ENCODE data around the gene TTLL5. TPM values are rescaled to one million over a fixed set of nuclear protein-coding genes. Genes with fewer than 3 reads are reported as not detected.
"Not testable (repeated sequence)": the region's sequence is repeated elsewhere in the genome, so short reads cannot be mapped to it uniquely, and the experiment has no call there.

TTLL5 gene
- total RNA-seq, 2 donors from 2014 or later = 25.9 to 34.1 TPM

DNA sequence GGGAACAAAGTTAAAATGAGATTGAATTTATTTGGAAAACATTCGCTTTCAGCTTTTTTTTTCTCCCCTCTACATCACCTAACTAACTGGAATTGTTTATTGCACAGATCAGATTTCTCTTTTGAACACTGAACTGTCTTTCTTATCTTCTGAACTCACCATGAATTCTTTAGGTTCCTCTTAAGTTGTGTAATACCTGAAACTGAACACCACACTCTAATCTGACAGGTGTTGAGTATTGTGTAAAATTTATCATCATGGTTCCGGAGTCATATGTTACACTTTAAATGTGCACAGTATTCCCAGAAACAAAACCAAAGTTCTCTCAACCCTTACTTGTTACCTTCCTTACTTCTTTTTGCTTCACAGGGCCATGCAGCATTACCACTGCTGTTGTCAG lies 254.0 kb downstream of the TTLL5 start:
- intact Hi-C loops (cut with DNase I, micrococcal nuclease) = no loop called here
- no peak for ATAC-seq
- DNase-seq = no peak

DNA sequence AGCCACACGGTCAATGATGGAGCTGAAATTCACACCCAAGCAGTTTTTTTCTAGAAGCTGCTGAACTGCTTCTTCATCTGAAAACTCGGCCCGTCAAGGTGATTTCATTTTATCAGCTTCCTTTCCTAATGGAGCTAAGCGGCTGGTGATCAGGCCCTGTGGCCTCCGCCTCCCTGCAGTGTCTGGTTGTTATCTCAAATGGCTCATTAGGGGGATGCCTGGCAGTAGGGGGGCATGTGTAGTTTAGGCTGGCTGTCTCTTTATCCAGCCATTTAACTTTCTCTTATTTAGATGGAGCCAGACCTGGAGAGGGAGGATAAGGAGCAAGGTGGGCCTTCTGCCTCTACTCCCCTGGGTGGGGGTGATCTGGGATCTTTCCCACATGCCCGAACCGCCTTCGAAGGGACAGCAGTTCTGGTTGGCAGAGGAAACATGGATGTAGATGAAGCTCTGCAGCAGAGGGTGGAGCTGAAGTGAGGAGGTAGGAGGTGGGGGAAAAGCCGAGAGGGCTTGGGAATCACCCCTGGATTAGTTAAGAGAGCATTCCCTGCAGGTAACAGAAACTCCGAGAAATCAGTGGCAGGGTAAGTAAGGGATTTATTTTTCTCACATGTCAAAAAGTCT lies 256.4 kb downstream of the TTLL5 start:
- ATAC-seq (no peak), DNase-seq (no peak)
- intact Hi-C loops (cut with DNase I, micrococcal nuclease) = no loop called here

DNA sequence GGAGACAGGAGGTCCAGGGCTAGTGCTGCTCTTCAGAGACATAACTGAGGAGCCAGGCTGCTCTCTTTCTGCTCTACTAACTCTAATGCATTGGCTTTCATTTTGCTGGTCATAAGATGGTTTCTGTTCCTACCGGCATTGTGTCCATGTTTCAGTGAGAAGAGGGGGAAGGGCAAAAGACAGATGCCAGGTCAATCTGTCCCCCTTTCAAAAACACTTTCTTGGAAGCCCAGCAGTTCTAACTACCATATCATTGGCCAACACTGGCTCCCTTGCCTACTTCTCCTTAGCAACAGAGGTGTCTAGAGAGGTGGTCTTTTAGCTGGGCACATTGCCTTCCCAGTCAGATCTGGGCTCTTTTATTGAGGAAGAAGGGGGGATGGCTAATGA lies 256.9 kb downstream of the TTLL5 start:
- ATAC-seq = no peak
- intact Hi-C loops (cut with DNase I, micrococcal nuclease) = no loop called here
- no peak for DNase-seq

DNA sequence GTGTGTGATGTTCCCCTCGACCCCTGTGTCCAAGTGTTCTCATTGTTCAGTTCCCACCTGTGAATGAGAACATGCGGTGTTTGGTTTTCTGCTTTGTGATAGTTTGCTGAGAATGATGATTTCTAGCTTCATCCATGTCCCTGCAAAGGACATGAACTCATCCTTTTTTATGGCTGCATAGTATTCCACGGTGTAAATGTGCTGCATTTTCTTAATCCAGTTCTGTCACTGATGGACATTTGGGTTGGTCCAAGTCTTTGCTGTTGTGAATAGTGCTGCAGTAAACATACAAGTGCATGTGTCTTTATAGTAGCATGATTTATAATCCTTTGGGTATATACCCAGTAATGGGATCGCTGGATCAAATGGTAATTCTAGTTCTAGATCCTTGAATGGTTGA lies 259.4 kb downstream of the TTLL5 start:
- intact Hi-C loops (cut with DNase I, micrococcal nuclease); DNase-seq; ATAC-seq: not testable (repeated sequence)

DNA sequence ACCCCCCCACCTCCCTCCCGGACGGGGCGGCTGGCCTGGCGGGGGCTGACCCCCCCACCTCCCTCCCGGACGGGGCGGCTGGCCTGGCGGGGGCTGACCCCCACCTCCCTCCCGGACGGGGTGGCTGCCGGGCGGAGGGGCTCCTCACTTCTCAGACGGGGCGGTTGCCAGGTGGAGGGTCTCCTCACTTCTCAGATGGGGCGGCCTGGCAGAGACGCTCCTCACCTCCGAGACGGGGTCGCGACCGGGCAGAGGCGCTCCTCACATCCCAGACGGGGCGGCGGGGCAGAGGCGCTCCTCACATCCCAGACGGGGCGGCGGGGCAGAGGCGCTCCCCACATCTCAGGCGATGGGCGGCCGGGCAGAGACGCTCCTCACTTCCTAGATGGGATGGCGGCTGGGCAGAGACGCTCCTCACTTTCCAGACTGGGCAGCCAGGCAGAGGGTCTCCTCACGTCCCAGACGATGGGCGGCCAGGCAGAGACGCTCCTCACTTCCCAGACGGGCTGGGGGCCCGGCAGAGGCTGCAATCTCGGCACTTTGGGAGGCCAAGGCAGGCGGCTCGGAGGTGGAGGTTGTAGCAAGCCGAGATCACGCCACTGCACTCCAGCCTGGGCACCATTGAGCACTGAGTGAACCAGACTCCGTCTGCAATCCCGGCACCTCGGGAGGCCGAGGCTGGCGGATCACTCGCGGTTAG lies 264.2 kb downstream of the TTLL5 start:
- DNase-seq; intact Hi-C loops (cut with DNase I, micrococcal nuclease); ATAC-seq: not testable (repeated sequence)

DNA sequence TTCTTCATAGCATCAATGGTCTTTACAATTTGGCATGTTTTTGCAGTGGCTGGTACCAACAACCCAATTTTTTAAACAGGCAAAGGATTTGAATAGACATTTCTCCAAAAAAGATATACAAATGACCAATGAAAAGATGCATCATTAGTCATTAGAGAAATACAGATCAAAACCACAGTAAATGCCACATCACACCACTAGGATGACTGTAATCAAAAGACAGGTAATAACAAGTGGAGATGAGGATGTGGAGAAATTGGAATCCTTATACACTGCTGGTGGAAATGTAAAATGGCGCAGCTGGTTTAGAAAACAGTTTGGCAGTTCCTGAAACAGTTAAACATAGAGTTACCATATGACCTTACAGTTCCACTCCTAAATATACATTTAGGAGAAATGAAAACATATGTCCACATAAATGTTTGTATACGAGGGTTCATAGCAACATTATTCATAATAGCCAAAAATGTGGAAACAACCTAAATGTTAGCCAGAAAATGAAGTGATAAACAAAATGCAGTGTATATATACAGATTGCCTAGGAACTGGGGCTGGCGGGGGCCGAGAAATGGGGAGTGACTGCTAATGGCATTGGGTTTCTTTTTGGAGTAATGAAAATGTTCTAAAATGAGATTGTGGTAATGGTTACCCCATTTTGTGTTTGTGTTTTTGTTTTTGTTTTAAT lies 265.5 kb downstream of the TTLL5 start:
- intact Hi-C loops (cut with DNase I, micrococcal nuclease) = no loop called here

DNA sequence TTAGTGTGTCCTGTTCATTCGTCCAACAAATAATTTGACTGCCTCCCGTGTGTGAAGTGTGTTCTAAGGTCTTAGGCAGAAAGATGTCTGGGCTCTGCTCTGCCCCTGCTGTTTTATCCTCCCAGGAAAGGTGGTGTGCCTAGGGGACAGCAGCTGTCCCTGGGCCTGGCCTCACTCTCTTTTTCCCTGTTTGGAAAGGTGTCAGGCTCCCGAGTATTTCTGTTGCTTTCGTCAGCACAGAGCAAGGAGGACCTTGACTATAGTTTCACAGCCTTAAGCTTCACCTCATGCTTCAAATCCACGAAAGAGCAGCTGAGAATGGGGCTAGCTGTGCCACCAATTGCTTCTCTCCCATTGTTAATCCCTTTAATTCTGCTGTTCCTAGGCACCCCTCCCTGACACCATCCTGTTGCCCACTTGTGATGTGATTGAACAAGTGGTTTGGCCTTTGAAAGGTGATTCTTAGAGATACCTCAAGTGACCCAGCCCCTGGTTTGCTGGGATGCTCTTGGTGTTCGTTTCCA lies 266.6 kb downstream of the TTLL5 start:
- intact Hi-C loops (cut with DNase I, micrococcal nuclease) = no loop called here

More for the DNA sequence above, 265.5 kb downstream of the TTLL5 start:
- ATAC-seq = no peak
- DNase-seq = no peak

DNA sequence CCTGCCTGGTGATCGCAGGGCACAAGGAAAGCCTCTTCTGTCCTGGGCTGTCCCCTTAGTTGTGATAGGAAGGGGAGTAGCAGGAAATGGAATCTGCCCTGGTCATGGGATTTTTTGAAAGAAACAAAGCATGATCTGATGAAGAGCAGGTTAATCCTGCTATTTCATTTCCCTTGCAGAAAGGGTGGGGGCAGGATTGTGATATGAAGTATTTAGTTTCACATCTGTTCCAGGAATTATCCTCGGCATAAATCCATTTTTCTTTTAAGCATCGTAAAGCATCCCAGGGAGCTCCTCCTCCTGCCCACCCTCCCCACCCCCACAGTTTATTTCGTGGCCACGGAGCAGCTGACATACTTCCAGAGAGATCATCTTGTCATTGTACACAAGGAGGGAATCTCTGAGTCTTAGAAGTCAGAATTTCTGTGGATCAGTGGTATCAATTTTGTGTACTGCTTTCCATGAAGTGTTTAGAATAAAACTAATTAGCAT lies 267.7 kb downstream of the TTLL5 start:
- DNase-seq = no peak
- intact Hi-C loops (cut with DNase I, micrococcal nuclease) = no loop called here
- ATAC-seq = no peak

More for the DNA sequence above, 266.6 kb downstream of the TTLL5 start:
- ATAC-seq (no peak), DNase-seq (no peak)

DNA sequence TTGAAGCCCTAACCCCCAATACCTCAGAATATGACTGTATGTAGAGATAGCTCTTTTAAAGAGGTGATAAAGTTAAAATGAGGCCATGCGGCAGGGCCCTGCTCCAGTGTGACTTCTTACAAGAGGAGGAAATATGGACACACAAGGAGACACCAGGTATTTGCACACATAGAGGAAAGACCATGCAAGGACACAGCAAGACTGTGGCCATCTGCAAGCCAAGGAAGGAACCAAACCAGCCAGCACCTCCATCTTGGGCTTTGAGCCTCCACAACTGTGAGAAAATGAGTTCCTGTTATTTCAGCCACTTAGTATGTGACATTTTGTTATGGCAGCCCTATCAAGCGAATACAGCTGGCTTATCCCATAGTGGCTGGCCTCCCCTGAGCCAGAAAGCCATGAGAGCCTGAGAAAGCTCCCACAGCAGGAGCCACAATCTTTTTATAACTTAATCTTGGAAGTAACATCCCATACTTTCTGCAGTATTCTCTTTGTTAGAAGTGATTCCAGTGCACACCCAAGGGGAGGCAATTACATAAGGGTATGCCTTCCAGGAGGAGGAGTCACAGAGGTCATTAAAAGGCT lies 272.8 kb downstream of the TTLL5 start:
- intact Hi-C loops (cut with DNase I, micrococcal nuclease) = no loop called here
- ATAC-seq (no peak), DNase-seq (no peak)

DNA sequence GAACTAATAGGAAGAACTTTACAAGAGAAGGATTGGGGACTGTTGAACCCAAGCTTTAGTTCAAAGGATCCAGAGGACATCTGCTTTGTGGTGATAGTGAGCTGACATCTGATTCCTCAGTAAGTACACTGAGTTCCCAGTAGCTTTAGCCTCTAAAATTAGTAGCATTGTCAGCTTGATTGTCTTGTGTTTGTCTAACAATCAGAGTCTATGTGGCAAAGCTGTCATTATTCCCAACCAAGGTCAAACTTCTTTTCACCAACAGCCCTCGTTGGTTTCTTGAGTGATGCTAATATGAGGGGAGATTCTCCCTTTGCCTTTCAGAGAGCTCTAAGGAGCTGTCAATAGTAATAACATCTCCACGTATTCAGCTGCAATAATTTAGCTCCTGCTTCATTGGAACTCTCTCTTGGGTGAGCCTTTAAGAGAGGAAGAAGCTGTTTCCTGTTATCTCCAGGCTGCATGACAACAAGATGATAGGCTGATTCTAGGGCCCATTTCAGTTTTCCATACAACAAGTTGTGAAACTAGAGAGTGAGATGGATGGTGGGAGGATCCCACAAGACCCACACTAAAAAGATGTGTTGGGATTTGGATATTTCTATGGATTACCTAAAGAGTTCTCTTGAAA lies 274.1 kb downstream of the TTLL5 start:
- intact Hi-C loops (cut with DNase I, micrococcal nuclease) = no loop called here
- no peak for ATAC-seq
- no peak for DNase-seq

DNA sequence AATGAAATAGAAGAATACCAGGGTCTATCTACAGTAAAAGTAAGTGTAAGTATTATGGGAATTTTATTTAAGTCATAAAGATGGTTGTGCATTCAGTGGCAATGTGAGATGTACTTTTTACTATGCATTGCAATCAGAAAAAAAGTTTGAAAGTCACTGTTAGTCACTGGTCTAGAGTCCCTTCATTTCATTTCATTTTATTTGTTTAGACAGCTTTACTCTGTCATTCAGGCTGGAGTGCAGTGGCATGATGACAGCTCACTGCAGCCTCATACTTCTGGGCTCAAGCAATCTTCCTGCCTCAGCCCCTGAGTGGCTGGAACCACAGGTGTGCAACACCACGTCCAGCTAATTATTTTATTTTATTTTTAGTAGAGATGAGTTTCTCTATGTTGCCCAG lies 278.2 kb downstream of the TTLL5 start:
- intact Hi-C loops (cut with DNase I, micrococcal nuclease) = no loop called here
- ATAC-seq (no peak), DNase-seq (no peak)

DNA sequence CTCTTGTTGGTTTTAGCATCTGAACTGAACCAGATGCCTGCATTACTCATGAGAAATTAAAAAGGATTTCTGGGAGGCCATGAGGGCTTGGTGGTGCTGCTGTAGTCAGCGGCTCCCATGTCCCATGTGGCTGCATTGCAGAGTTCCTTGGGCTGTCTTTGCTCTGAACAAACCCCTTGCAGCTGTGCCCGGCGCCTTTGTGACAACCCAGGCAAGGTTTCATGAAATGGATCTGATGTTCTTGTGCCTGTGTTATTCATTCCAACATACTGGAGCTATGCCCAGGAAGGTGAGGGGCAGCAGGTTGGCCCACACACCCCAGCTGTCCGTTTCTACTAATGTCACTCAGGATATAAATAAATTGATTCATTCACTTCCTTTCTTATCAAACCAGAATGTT lies 280.0 kb downstream of the TTLL5 start:
- intact Hi-C loops (cut with DNase I, micrococcal nuclease) = no loop called here
- no peak for ATAC-seq
- DNase-seq = no peak

DNA sequence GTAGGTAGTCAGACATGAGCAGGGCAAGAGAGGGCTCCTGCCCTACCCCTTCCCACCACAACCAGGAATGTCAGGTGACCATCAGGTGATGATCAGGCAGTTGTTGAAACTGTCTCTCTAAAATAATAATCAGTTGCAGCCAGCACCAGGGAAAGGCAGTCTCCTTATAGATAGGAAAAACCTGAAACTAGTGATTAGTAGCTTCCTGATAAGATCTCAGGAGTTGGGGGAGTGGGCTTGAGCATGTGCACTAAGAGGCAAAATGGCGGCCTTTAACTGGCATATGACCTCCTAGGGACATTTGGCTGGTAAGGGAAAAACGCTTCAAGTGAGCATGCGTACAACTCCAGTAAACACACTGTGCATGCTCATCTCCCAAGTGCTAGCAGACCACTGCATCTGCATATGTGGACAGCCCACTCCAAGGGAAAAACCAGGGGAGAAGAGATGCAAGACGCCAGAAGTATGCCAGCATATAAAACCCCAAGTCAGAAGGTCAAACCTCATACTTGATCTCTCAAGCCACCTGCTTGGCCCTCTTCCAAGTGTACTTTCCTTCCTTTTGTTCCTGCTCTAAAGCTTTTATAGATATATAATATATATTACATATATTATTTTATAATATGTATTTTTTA lies 283.7 kb downstream of the TTLL5 start:
- ATAC-seq (no peak), DNase-seq (no peak)
- intact Hi-C loops (cut with DNase I, micrococcal nuclease) = no loop called here

DNA sequence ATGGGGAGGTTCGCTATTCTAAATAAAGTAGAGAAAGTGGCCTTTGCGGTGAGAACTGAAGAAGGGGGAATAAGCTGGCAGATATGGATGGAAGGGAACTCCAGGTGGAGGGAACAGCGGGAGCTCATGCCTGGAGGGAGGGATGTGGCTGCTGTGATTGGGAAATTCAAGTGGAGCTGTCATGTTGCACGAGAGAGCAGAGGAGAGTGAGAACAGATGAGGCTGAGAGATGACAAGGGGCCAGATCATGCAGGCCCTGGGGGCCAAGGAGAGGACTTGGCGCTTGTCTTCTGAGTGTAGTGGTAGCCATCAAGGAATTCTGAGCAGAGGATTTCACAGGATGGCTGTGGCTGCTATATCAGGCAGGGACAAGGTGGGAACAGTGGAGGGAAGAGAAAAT lies 285.7 kb downstream of the TTLL5 start:
- DNase-seq = no peak
- intact Hi-C loops (cut with DNase I, micrococcal nuclease) = no loop called here
- no peak for ATAC-seq

DNA sequence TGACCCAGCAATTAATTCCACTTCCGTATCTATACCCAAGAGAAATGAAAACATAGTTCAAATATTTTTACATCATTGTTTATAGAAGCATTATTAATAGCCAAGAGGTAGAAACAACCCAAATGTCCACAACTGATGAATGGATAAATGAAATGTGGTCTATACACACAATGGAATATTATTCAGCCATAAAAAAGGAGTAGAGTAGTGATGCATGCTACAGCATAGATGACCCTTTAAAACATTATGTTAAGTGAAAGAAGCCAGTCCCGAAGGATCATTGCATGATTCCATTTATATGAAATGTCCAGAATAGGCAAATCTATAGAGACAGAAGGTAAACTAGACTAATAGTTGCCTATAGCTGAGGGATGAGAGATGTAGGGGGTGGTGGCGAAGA lies 291.4 kb downstream of the TTLL5 start:
- no peak for ATAC-seq
- DNase-seq = no peak
- intact Hi-C loops (cut with DNase I, micrococcal nuclease) = no loop called here

DNA sequence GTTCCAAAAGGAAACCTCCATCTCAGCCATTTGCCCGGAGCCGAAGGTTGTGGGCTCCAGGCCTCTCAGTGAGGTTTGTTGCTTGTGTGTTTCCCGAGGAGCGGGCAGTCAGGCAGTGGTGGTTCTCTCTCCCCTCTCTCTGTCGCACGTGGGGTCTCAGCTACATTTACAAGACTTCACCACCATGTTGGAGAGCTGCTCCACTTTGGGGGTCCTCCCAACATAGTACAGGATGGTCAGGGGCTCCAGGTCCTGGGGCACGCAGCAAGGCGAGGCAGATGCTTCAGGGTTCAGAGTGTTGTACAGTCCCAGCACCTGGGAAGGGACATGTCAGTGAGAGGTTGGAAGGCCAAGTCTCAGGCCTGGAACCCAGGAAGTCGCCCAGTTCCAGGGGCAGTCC lies 298.0 kb downstream of the TTLL5 start:
- intact Hi-C loops (cut with DNase I, micrococcal nuclease) = no loop called here
- ATAC-seq = no peak
- no peak for DNase-seq

DNA sequence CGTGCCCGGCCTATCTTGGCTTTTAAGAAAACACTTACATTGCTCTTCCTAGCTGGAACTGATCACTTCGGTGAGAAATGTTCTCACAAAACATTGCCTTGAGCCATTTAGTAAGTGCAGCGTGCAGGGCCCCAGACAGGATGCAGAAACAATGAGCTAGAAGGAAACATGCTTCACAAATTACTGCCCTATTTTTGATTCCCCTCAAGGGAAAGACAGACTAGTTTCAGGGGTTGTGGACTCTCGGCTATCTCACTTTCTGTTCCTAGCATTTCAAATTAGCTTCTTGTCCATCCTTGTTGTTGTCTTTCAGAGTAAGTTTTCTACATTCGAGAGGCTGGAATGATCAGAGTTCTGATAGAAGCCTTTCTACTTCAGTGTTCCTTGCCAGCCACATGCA lies 299.2 kb downstream of the TTLL5 start:
- ATAC-seq = no peak
- intact Hi-C loops (cut with DNase I, micrococcal nuclease) = no loop called here
- no peak for DNase-seq

DNA sequence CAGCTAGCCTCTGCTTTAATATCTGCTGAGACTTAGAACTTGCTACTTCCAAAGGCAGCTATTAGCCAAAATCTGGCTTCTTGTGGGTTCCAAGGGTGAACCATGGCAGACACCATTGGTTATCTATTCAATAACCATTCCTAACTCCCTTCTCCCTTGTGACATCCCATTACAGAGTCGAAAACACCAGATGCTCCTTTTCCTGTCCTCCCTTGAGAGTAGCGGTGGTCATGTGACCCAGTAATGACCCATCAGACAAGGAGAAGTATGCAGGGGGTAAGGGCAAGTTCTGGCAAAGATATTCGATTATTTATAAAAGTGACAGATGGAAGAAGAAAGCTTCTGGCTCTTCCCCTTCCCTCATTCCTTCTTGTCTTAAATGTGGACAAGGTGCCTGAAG lies 300.6 kb downstream of the TTLL5 start:
- intact Hi-C loops (cut with DNase I, micrococcal nuclease) = no loop called here
- ATAC-seq (no peak), DNase-seq (no peak)

DNA sequence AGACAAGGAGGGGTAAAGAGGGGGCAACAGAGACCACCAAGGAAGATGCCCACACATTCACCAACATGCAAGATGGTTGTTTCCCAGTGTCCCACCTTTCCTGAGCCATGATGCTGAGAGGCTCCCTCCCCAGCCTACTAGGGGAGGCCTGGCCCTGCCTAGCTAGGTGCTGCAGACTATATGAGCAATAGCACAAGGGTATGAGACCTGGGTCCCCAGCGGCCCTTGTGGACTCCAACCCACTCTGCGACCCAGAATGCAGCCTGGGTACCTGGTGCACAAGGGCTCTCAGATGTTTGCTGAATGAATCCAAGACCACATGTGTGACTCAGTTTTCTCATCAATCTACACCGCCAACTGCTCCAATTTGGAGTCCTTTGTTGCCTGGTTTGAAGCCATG lies 306.8 kb downstream of the TTLL5 start:
- intact Hi-C loops (cut with DNase I, micrococcal nuclease) = no loop called here
- DNase-seq (no peak), ATAC-seq (no peak)

All from left colon (tissue), 2 donors.